ENCODE measurements around the gene OR51E2. TPM values are rescaled to one million over a fixed set of nuclear protein-coding genes. Genes with fewer than 3 reads are reported as not detected.

OR51E2 gene
- total and polyA plus RNA-seq, 2 experiments from 2014 or later, result not detected

GRCh38 chr11:4684631-4685285, 12.9 kb downstream of the OR51E2 start (continued):
- TF ChIP-seq ZNF462 (CRISPR knock-in tag; IDR thresholded peaks at IDR 0.05) (no peak), CREB1 (CRISPR knock-in tag; IDR thresholded peaks at IDR 0.05; ENCODE audit: low read depth) (no peak)
- TF ChIP-seq, protein P1, sequence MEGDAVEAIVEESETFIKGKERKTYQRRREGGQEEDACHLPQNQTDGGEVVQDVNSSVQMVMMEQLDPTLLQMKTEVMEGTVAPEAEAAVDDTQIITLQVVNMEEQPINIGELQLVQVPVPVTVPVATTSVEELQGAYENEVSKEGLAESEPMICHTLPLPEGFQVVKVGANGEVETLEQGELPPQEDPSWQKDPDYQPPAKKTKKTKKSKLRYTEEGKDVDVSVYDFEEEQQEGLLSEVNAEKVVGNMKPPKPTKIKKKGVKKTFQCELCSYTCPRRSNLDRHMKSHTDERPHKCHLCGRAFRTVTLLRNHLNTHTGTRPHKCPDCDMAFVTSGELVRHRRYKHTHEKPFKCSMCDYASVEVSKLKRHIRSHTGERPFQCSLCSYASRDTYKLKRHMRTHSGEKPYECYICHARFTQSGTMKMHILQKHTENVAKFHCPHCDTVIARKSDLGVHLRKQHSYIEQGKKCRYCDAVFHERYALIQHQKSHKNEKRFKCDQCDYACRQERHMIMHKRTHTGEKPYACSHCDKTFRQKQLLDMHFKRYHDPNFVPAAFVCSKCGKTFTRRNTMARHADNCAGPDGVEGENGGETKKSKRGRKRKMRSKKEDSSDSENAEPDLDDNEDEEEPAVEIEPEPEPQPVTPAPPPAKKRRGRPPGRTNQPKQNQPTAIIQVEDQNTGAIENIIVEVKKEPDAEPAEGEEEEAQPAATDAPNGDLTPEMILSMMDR (conservative IDR thresholded peaks at IDR 0.05; ENCODE audit: low read depth in 2 of 2), result no peak

DNA sequence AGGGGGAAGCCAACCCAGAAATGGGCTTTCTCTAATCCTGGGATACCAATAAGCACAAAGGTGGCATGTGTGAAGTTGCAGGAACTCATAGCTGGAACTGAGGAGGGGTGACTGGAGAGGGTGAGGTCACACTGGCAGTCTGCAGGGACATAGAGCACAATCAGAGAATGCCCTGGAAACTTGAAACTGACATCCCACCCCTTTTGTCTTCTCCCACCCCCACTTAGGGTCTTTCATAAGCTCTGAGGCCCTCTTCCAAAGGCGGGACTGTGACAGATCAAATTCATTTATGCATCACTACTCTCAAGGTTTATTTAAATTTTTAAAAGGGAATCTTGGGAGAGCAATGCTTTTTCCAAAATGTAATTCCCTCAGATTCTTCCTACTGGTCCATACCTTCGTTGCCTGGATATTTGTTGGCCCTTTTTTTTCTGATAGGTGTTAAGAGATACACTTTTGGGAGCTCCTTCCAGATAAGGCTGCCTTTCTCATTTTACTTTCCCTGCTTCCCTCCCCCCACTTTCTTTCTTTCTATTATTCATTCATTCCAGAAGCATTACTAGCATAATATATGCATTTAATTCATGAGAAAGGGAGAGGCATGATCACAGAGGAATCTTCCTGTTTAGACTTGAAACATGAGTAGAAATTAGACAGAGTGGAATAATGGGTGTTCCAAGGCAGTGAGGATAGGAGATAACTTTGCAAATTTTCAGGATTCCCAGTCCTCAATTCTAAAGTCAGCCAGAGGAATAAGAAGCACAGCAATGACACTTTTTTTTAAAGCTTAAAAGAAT, 14.8 kb downstream of the OR51E2 start:
- Mint-ChIP-seq H3K4me3 (no peak overlapping the region), H3K27ac (no peak overlapping the region), H3K4me1 (no peaks in the 10 kb centered on the region; the same call in 2 of the 3 replicates), H3K9me3 (no peaks in the 10 kb centered on the region), H3K36me3 (ENCODE audit: low read depth) (no peaks in the 10 kb centered on the region), H3K27me3 (ENCODE audit: insufficient read depth, low read depth, poor library complexity) (no peaks in the 10 kb centered on the region)
- H3F3A ChIP-seq (replicated peaks; ENCODE audit: low read depth), result no peaks in the 10 kb centered on the region
- ATAC-seq (no peak), DNase-seq (ENCODE audit: low spot score) (no peak)
- no peak overlapping the region for H3K4me3 ChIP-seq
- peaks cover 5% of the 10 kb centered on the region; the same call in 1 of the 2 replicates for H3K9me2 ChIP-seq (ENCODE audit: insufficient read depth)
- H4K20me1 ChIP-seq (replicated peaks; ENCODE audit: insufficient read depth), result no peaks in the 10 kb centered on the region
- no peaks in the 10 kb centered on the region for H3K79me2 ChIP-seq (replicated peaks; ENCODE audit: insufficient read depth)
- H3K27ac ChIP-seq (ENCODE audit: low read depth), result no peak overlapping the region
- no peaks in the 10 kb centered on the region for H3K36me3 ChIP-seq (ENCODE audit: insufficient read depth)
- no peaks in the 10 kb centered on the region for H3K4me1 ChIP-seq (ENCODE audit: insufficient read depth)
- no peaks in the 10 kb centered on the region for H3K27me3 ChIP-seq (ENCODE audit: insufficient read depth)
- no peak overlapping the region; the same call in 1 of the 2 replicates for H2AFZ ChIP-seq
- no peak overlapping the region for H3K4me2 ChIP-seq
- TF ChIP-seq STAT1 (IDR thresholded peaks at IDR 0.05; ENCODE audit: unreplicated experiment) (no peak), CREB1 (CRISPR knock-in tag; IDR thresholded peaks at IDR 0.05; ENCODE audit: low read depth) (no peak), POLR2AphosphoS5 (IDR thresholded peaks at IDR 0.05; ENCODE audit: low read depth) (no peak), NANOG (IDR thresholded peaks at IDR 0.05; ENCODE audit: borderline replicate concordance) (no peak), ETS1 (IDR thresholded peaks at IDR 0.05) (no peak)

All from GM23338 (cell line).